Embryonic facial prominence (tissue), 1 donor: ENCODE results near the gene ZYG11B.
"Not testable (repeated sequence)": the region's sequence is repeated elsewhere in the genome, so short reads cannot be mapped to it uniquely, and the experiment has no call there.

Experiments
- DNase-seq: peaks from one replicate; pipeline ENCODE4 v3.0.0-alpha.2; 2016; ENCODE audit errors: extremely low spot score

The ZYG11B gene

GRCh38 chr1:52756020-52756419 is 29.8 kb downstream of the ZYG11B start:
- no peak for DNase-seq

- no peak for DNase-seq
Measured at GRCh38 chr1:52759908-52760307, 33.7 kb downstream of the ZYG11B start.

DNA sequence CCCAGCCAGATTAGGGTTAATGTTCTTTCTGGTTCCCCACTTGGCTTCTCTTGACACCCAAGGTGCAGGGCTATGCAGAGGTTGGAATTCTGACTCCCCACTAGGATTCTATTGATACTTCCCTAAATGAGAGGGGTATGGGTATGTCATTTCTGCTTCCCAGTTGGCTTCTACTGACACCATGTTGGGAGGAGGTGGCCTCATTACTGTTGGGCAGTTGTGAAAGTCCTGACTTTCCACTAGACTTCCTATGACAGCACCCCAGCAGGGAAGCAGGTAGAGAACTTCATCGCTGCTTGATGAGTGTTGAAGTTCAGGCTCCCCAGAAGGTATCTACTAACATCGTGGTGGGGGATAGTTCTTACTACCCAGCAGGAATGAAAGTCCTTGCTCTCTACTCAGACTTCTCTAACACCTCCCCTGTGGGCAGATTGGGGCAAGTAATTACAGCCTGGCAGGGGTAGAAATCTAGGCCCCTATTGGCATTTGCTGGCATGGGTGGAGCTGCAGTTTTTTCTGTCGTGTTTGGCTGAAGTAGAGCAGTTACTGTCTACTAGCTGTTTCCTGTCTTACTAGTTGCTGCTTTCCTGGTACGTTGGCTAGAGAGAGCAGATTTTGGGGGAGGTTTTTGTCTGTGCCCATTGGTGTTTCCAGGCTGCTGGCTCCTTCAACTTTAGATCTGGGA is 41.5 kb downstream of the ZYG11B start:
- DNase-seq: no peak

- DNase-seq: no peak
Measured at GRCh38 chr1:52769346-52770033, 43.2 kb downstream of the ZYG11B start.

GRCh38 chr1:52771384-52771783 is 45.1 kb downstream of the ZYG11B start:
- no peak for DNase-seq

GRCh38 chr1:52786148-52786547 is 59.9 kb downstream of the ZYG11B start:
- no peak for DNase-seq

- DNase-seq: not testable (repeated sequence)
Measured at GRCh38 chr1:52790429-52790828, 64.2 kb downstream of the ZYG11B start.

- no peak for DNase-seq
Measured at GRCh38 chr1:52792036-52792435, 65.8 kb downstream of the ZYG11B start.

DNA sequence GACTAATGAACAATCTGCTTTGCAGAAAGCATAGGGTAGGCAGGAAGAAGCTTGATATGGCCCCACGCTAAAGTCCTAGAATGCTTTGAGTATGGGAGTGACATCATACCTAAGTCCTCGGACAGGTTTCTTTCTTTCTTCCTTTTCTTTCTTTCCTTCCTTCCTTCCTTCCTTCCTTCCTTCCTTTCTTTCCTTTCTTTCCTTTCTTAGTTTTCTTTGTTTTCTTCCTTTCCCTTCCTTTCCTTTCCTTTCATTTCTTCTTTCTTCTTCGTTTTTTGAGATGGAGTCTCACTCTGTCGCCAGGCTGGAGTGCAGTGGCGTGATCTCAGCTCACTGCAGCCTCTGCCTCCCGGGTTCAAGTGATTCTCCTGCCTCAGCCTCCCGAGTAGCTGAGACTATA is 67.5 kb downstream of the ZYG11B start:
- DNase-seq: not testable (repeated sequence)

DNA sequence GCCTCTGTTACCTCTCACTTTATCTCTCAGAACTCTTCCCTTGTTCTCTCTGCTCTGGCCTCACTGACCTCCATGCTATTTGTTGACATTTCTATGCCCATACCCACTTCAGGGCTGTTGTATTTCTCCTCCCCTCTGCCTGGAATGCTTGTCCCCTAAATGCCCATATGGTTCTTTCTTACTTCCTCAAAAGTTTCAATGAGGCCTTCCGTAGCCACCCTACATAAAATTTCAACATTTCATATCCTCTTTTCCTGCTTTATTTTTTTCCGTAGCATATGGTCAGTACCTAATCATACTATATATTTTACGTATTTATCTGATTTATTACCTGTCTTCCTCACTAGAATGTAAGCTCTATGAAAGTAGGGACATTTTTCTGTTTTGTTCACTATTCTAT is 69.2 kb downstream of the ZYG11B start:
- DNase-seq: no peak

- no peak for DNase-seq
Measured at GRCh38 chr1:52798331-52798730, 72.1 kb downstream of the ZYG11B start.

GRCh38 chr1:52801011-52801410 is 74.8 kb downstream of the ZYG11B start:
- no peak for DNase-seq

DNA sequence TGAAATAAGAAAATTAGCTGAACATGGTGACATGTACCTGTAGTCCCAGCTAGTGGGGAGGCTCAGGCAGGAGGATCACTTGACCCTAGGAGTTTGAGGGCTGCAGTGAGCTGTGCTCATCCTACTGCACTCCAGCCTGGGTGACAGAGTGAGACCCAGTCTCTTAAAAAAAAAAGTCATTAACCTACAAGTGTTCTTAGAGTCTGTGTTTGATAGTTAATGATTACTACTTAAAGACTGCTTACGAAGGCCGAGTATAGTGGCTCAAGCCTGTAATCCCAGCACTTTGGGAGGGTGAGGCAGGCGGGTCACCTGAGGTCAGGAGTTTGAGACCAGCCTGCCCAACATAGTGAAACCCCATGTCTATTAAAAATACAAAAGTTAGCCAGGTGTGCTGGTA is 77.8 kb downstream of the ZYG11B start:
- not testable (repeated sequence) for DNase-seq

DNA sequence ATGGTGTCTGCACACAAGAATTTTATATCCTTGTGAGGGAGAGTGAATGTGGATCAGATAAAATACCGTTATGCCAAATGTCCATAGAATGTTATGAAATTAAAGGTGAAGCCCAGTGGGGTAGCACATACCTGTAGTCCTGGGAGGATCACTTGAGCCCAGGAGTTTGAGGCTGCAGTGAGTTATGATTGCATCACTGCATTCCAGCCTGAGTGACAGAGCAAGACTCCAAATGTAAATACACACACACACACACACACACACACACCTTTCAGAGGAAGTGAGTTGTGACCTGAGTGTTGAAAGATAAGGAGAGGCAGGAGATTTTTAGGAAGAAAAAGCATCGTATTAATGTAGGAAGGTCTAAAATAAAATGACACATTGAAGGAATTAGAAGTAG is 88.2 kb downstream of the ZYG11B start:
- DNase-seq: no peak

- DNase-seq: not testable (repeated sequence)
Measured at GRCh38 chr1:52820830-52821229, 94.6 kb downstream of the ZYG11B start.

DNA sequence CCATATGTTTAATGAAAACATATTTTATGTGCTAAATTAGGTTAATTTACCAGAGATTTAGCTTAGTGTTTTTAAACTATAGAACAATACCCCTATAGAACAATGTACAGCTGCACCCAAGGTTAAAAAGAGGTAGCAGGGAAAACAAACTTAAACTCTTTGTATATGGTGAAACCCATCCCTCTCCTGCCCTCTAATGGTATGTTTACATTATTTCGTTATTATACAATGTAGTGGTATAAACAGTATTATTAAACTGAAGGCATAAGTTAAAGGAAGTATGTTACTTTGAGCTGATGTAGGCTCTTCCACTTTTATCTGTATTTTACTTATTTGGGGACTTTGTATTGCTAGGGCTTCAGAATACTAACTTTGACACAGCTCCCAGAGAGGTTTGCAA is 99.6 kb downstream of the ZYG11B start:
- DNase-seq: no peak

- no peak for DNase-seq
Measured at GRCh38 chr1:52834798-52835197, 108.5 kb downstream of the ZYG11B start.

GRCh38 chr1:52836035-52836434 is 109.8 kb downstream of the ZYG11B start:
- no peak for DNase-seq

DNA sequence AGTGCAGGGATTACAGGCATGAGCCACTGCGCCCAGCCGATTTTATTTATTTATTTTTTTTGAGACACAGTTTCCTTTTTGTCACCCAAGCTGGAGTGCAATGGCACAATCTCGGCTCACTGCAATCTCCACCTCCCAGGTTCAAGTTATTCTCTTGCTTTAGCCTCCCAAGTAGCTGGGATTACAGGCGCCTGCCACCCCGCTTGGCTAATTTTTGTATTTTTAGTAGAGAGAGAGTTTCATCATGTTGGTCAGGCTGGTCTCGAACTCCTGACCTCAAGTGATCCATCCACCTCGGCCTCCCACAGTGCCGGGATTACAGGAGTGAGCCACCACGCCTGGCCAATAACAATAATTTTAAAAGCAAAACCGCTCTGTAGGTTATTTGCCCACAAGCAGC is 112.9 kb downstream of the ZYG11B start:
- not testable (repeated sequence) for DNase-seq

GRCh38 chr1:52842643-52843310 is 116.5 kb downstream of the ZYG11B start, which contains the start of gene ZYG11A:
TSS of gene ZYG11A (plus strand) at chr1:52842760. CDS start at chr1:52842884, 124 bp downstream.
- DNase-seq: peak; percentile 24

DNA sequence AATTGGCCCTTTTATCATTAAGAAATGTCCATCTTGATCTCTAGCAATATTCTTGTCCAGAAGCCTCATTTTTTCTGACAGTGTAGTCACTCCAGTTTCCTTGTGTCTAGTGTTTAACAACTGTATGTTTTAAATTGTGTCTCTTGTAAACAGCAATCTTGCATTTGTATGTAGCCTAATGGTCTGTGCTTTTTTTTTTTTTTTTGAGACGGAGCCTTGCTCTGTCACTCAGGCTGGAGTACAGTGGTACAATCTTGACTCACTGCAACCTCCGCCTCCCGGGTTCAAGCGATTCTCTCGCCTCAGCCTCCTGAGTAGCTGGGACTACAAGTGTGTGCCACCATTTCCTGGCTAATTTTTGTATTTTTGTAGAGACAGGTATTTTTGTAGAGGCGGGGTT is 118.9 kb downstream of the ZYG11B start:
- DNase-seq: not testable (repeated sequence)

- no peak for DNase-seq
Measured at GRCh38 chr1:52848423-52848822, 122.2 kb downstream of the ZYG11B start.

DNA sequence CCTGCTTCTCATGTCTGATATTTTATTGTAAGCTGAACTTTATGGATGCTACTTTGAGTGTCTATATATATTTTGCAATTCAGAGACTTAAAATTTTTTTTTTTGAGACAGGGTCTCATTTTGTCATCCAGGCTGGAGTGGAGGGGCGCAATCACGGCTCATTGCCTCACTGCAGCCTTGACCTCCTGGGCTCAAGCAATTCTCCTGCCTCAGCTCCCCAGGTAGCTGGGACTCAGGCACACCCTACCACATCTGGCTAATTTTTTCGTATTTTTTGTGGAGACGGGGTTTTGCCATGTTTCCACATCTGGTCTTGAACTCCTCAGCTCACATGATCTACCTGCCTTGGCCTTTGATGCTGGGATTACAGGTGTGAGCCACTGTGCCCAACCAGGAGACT is 124.7 kb downstream of the ZYG11B start:
- no peak for DNase-seq
